GM18519 (cell line): ENCODE results near the gene CDK3.
"Not testable (repeated sequence)": the region's sequence is repeated elsewhere in the genome, so short reads cannot be mapped to it uniquely, and the experiment has no call there.

Source experiments
- ATAC-seq: cut with Tn5 transposase; IDR thresholded peaks from one replicate; pipeline ENCODE4 v1.9.1; 2021; ENCODE audit warnings: mild to moderate bottlenecking, moderate library complexity; ENCODE audit not compliant: unreplicated experiment, low FRiP score

The CDK3 gene

DNA sequence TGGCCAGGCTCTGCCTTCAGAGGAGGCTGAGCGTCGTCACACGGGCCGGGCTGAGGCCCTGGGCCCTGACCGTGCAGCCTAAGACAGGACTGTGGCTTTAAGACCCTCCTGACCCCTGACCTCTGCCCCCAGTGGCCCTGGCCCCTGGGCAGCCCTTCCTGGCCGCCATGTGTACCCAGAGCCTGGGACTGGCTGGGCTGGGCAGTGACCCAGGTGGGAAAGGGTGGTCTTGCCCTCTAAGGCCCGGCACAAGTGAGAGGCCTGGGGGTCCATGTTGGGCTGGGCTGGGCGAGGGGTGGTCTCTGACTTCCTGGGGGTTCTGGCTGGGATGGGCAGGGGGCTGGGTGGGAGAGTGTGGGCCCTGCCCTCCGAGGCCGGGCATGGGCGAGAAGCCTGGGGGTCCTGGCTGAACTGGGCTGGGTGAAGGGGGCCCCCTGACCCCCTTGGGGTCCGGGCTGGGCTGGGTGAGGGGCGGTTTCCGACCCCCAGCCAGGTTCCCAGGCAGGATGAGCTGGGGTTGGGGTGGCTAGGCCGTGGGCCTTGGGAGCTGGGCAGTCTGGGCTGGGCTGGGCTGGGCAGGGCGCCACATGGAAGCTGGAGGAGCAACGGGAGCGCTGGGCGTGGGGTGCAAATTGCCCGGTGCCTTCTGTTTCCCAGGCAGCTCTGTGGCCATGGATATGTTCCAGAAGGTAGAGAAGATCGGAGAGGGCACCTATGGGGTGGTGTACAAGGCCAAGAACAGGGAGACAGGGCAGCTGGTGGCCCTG is at the start of gene CDK3:
Gene CDK3, plus strand, starts transcription at position 101 of the 767 bp plus-strand sequence. Its CDS starts 571 bp downstream, at position 672.
- no peak for ATAC-seq

DNA sequence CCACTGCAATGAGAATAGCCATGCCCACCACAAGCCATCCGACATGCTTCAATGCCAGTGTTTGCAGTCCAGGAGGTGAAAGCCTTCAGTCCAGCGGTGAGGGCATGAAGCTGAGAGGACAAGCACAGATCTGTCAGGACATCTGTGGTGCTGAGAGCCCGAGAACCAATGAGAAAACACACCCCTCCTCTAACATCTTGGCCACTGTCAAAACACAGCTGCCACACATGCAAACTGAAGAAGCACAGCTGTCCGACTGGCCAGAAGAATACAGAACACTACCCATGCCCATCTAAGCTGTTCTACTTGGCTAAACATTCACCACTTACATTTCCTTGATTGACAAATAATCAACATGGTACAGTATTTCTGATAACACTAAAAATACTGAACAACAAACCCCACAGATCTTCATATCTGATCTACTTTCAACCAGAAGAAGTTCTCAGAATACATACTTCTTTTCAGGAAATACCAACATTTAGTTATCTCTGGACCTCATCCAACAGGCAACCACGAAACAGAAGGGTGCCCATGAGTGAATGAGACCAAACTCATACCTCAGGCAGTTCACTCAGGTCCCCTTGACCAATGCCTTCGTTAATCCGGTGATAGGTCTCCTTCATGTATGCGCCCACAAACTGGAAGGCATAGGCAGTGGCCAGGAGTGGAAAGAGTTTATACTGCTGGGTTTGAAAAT is 49.6 kb upstream of the CDK3 start:
- ATAC-seq, result no peak

DNA sequence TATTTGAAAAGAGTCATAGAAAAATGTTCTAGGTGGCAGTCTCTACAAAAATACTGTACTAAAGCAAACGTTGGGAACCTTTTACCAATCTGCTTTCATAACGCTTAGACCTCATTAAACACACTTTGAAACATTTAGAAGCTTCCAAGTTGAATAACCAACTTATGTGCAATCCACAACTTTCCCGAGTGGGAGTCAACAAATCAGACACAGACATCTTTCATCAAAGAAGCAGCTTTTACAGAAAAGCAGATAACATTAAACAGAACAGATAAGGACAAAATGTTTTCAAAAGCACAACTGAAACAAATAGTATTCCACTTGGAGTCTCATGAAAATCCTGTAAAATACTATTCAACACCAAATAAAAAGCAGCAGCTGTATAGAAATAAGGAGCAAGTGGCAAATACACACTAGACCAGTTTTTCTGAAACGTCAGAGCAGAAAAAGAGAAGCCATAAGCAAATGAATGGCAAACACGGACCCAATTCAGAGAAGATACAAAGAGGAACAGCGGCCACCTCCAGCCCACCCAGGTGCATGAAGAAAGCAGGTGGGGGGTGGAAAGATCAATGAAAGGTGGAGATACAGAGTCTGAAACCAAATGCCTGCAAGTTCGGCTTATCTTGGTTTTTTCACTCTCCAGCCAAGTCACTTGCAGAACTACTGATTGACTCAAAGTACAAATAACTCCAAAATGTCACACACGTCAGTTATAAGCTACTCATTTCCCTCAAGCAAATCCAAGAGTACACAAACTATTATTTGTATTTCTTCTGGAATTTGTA is 41.4 kb upstream of the CDK3 start:
- no peak for ATAC-seq

DNA sequence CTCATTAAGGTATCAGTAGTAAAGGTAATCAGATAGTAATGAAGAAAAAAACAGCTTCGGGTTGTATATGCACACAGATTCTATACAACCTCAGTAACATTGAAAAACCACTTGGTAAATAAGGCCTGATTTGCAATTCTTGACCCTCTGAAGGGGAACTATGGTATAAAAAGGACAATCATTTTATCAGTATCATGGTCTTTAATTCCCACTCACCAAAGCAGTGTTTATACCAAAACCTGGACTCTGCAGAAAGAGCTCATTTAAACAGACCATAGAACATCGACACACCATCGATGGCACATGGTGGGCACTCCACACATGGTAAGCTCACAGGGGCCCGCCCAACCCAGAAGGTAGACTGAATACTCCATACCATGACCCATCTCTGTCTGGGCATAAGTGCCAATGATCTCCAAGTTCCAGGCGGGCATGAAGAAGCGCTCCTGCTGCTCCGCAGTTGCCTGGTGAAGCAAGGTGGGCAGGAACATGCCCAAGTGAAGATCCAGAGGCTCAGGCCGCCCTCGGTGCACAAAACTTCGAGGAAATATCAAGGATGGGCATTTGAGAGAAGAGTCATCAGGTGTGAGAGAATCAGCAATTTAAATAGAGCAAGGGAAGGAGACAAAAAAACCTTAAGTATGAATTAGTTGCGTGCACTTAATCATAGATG is 40.7 kb upstream of the CDK3 start:
- no peak for ATAC-seq

DNA sequence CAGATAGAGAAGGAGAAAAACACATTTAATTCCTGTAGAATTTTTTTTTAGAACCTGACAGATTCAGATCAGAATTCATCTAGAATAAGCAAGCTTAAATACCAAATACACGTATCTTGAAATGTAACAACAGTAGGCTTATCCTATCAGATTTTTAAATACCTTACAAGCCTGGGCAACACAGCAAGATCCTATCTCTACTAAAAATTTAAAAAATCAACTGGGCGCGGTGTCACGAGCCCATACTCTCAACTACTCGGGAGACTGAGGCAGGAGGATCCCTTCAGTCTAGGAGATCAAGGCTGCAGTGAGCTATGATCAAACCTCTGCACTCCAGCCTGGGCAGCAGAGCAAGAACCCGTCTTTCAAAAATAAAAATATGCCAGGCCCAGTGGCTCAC is 35.2 kb upstream of the CDK3 start:
- no peak for ATAC-seq

DNA sequence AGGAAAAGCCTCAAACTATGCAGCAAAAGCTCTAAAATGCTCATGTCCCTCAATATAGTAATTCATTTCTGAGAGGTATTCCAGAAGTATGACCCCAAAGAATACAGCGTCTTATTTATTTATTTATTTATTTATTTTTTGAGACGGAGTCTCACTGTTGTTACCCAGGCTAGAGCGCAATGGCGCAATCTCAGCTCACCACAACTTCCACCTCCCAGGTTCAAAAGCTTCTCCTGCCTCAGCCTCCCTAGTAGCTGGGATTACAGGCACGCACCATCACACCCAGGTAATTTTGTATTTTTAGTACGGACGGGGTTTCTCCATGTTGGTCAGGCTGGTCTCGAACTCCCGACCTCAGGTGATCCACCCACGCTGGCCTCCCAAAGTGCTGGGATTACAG is 31.6 kb upstream of the CDK3 start:
- ATAC-seq, result not testable (repeated sequence)

DNA sequence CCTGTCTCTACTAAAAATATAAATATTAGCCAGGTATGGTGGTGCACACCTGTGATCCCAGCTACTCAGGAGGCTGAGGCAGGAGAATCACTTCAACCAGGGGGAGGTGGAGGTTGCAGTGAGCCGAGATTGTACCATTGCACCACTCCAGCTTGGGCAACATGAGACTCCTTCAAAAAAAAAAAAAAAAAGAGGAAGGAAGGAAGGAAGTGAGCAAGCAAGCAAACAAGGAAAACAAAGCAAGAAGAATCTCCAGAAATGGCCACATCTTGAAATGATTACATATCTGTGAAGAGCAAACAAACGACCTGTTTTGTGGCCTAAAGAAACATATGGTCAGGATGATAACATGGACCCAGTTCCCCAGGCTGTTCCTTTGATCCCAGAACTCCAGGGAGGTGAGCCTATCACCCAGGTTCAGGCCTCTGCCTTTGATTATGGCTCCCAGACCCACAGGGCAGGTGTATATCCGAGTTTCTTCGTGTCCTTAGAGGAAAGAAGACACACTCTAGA is 30.6 kb upstream of the CDK3 start:
- no peak for ATAC-seq

DNA sequence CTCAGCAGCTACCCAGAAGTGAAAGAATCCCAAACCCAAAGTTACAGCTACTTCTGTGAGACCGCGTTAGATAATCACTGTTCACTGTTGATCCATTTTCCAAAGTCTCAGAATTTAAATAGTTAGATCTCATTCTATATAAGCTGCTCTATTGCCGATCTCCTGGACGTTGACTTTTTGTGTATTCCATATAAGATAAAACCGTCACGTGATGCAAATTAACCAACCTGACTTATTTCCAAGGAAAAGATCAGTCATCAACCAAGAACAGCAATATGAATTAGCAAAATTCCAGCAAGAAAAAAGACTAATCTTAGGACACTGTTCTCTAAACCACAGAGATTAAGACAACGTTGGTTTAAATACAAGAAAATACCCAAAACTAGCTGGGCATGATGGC is 30.0 kb upstream of the CDK3 start:
- no peak for ATAC-seq

DNA sequence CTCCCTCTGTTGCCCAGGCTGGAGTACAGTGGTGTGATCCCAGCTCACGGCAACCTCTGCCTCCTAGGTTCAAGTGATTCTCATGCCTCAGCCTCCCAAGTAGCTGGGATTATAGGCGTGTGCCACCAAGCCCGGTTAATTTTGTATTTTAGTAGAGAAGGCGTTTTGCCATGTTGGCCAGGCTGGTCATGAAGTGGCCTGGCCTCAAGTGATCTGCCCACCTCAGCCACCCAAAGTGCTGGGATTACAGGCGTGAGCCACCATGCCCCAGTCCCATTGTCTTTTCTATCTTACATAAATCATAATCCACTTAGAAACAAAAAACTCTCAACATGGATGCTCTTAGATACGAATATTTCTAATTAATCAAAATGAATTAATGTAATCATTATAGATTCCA is 25.5 kb upstream of the CDK3 start:
- not testable (repeated sequence) for ATAC-seq

DNA sequence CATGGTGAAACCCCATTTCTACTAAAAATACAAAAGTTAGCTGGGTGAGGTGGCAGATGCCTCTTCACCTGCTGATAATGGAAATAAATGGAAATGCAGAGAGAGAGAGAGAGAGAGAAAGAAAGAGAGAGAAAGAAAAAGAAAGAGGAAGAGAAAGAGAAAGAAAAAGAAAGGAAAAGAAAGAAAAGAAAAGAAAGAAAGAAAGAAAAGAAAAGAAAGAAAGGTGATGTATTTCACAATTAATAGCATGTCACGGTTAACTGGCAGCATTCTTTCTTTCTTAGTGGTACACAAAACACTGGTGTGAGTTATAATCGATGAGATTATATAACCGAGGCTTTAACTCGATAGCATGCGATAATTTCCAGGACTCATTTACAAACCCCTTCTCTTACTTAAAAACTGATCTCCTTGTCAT is 24.9 kb upstream of the CDK3 start:
- no peak for ATAC-seq

DNA sequence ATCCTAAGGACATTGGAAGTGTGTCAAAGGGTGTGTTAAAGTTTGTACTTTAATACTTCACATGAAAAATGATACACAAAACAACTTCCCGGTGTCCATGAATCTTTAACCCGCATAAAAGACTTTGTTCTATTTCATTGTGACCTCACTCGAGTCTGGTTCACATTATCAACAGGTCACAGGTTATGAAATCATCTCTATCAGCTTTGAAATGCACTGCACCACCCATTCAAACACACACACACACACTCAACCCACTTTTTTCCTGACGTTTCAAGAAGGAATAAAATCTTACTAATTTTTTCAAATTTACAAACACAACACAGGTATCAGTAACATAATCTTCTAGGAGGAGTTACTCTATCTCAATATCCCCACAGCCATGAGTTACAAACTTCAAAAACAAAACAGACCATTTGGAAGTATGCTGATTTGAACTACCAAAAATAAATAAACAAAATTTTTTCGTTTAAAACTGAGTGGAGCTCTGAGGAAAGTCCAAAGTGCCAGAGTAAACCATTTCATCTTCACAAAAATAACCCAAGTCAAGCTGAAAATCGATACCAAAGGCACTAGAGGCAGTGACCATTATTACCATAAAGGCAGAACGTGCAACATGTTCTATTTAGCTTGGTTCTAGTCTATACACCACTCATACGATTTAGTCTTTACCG is 24.3 kb upstream of the CDK3 start:
- no peak for ATAC-seq

DNA sequence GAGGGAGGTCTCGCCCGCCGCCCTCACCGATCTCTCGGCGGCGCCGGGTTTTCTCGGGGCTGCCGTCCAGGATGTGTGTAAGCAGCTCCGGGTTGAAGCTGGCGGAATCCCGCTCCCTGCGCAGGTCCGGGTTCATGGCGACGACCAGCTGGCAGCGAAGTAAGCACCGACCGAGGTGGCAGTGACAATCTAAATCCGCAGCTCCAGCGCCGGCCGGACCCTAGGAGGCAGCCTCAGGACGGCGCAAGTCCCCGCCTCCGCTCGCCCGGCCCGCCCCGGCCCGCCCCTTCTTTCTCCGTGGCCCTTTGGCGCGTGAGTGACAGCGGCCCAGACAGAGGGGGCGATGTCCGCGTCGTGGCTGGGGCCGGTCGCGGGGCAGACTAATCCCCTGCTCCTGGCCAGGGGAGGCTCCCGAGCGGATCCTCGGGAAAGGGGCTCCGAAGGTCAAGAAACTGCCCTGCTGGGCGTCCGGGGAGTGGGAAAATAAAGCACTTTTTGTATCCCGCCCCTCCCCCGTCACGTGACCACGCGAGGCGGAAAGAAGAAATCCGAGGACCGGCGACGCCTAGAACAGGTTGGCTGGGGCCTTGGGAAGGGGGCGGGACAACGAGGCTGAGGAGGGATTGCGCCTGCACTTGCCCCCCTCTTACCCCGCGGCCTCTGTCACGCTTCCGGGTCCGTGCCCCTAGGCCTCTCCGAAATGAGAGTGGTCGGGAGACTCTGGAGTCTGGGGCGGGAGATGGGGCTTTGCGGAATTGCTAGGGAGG is 21.5 kb upstream of the CDK3 start, which contains the start of the genes ACOX1 and TEN1:
Gene ACOX1, minus strand, starts transcription at position 229 of the 767 bp plus-strand sequence. Its CDS starts 93 bp downstream, at position 136.
Gene TEN1, plus strand, starts transcription at position 303 of the 767 bp plus-strand sequence. CDS start 6,953 bp downstream, outside the sequence.
- ATAC-seq, result peak; percentile 71

DNA sequence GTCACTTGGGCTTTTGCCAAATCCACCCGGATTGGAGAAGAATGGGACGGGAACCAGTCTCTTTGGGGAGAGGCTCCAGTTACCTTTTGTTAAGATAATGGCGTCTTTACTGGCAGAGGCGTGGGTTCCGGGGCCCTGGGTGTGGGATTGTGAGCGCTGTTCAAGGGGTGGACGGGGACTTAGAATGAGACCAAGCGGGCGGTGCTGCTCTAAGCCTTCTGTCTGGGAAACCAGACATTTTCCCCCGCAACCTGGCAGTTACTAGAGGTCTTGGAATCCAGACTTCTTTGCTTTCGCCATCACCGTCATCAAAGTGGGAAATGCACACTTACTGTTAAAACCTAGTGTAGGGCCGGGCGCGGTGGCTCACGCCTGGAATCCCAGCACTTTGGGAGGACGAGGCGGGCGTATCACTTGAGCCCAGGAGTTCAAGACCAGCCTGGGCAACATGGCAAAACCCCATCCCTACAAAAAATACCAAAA is 20.9 kb upstream of the CDK3 start:
- ATAC-seq, result no peak

DNA sequence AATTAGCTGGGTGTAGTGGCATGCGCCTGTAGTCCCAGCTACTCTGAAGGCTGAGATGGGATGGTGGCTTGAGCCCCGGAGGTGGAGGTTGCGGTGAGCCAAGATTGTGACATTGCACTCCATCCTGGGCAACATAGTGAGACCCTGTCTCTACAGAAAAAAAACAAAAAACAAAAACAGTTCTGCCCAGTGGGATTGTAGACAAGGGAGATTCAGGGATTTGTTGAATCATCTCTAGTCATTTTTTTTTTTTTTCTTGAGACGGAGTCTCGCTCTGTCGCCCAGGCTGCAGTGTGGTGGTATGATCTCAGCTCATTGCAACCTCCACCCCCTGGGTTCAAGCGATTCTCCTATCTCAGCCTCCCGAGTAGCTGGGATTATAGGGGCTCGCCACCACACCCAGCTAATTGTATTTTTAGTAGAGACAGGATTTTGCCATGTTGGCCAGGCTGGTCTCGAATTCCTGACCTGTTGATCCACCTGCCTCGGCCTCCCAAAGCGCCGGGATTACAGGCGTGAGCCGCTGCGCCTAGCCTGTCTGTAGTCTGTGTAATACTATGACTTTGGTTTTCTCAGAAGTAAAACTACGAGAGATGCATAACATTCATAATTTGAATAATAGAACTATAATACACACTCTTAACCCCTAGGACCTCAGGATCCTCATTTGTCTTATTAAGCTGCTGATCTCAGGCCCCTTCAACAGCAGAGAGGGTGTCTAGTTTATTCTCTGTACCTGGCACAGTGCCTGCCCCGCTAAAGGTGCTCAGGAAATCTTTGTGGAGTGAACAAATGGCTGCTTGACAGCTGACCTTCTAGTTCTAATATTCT is 20.3 kb upstream of the CDK3 start:
- ATAC-seq, result no peak

DNA sequence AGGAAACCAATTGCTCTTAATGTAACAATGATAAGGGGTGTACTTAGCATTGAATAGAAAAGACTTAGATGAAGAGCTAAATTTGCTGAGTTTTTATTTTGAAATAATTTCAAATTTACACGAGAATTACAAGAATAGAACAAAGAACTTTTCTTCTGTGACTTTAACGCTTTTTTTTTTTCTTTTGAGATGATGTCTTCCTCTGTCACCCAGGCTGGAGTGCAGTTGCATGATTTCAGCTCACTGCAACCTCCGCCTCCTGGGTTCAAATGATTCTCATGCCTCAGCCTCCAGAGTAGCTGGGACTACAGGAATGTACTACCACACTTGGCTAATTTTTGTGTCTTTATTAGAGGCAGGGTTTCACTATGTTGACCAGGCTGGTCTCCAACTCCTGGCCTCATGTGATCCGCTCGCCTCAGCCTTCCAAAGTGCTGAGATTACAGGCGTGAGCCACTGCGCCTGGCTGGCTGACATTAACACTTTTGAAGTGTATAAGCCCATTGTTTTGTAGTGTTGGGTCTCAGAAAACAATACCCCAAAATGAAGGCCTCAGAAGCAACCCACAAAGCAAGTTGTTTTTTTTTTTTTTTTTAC is 19.5 kb upstream of the CDK3 start:
- no peak for ATAC-seq

DNA sequence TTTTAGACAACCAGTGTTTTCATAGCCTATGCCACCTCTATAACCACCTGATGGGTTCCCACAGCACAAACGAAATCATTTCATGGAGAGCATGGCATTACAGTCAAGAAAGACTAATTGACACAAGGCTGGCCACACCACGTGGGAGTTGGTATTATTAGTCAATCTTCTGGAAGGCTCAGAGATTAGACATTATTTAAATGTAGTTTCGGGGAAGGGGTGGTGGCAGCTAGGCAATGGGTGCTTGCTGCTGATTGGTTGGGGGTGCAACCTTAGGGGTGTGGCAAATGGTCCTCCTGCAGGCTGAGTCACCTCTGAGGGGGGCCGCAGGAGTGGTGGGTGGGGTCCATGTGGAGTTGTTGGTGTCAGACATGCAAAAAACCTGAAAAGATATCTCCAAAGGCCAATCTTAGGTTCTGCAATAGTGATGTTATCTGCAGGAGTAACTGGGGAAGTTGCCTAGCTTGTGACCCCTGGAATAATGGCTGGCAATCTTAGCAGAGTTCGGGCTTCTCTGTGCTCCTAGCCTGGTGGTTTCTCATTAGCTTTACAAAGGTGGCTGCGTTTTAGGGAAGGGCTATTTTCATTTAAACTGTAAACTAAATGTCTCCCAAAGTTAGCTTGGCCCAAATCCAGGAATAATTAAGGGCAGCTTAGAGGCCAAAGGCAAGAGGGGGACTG is 17.0 kb upstream of the CDK3 start:
- no peak for ATAC-seq

DNA sequence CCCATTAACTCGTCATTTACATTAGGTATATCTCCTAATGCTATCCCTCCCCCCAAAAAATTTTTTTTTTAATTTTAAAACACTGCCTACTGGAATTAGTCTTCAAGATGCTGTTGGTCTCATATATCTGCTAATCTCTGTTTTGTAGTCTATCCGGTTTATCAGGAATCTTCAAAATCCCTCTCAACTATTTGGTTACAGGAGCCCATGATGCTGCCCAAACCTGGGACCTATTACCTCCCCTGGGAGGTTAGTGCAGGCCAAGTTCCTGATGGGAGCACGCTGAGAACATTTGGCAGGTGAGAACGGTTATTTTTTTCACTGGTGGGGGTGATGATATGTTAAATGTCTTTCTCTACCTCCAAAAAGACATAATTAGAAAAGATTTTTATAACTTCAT is 14.7 kb upstream of the CDK3 start:
- no peak for ATAC-seq
